Epithelial cell of esophagus (primary cell): ENCODE data around the gene RHEB.
"Not testable (repeated sequence)": the region's sequence is repeated elsewhere in the genome, so short reads cannot be mapped to it uniquely, and the experiment has no call there.

Source experiments
- DNase-seq: peaks from one replicate; pipeline ENCODE4 v3.0.0; 2010; ENCODE audit warnings: low read depth
- H3K4me3 ChIP-seq: 2 replicates; pipeline ENCODE4 v1.5.1; 2011; ENCODE audit warnings: mild to moderate bottlenecking, low read length, control low read depth
- CTCF ChIP-seq: IDR thresholded peaks from 2 replicates; pipeline ENCODE4 v1.5.1; 2011; ENCODE audit warnings: low read depth, mild to moderate bottlenecking, low read length, control low read depth, inconsistent platforms; ENCODE audit not compliant: insufficient read depth; ENCODE audit errors: missing control alignments

RHEB gene

GRCh38 chr7:151544183-151544582 lies 24.5 kb upstream of the RHEB start:
- no peak for TF ChIP-seq CTCF
- DNase-seq = no peak
- H3K4me3 ChIP-seq = no peak overlapping the region

GRCh38 chr7:151542606-151543130 lies 23.0 kb upstream of the RHEB start:
- no peak for DNase-seq
- H3K4me3 ChIP-seq = no peak overlapping the region
- TF ChIP-seq CTCF = no peak

DNA sequence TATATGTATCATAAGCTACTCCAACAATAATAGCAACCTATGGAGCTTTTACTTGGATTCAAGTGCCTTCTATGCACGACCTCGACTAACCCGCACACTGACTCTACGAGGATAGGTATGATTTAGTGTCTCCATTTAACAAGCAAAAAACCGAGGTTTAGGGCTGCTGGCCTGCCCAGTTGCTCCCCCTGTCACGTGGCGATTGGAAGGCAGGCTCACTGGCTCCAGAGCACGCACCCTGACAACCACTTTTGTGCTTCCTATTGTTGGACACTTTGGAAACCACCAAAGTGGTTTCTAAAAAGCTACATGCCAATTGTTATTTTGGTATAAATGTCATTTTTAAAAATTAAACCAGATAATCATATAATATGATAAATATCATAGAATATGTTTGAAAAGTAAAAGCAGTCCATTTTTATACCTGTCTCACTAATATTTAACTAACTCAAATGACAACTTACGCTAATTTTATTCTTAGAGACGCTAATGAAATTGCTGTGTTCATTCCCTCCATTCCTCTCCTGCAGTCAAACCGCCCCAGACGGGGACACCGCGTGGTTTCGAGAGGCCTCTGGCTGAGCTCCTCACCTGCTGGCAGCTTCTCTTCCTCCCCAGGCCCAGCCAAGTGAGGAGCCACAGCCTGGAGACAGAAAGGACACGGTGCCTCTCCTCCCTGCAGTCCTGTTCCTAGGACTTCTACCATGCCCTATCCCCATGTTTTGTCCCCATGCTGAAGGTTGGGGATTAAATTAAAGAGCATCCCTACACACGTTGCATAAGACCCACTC lies 22.2 kb upstream of the RHEB start:
- TF ChIP-seq CTCF = no peak
- DNase-seq = no peak
- no peak overlapping the region for H3K4me3 ChIP-seq

GRCh38 chr7:151540146-151540545 lies 20.5 kb upstream of the RHEB start:
- H3K4me3 ChIP-seq = no peak overlapping the region
- no peak for TF ChIP-seq CTCF
- peak; percentile 62 for DNase-seq

- H3K4me3 ChIP-seq = no peak overlapping the region
- TF ChIP-seq CTCF = no peak
- DNase-seq = no peak
Observed at GRCh38 chr7:151539088-151539671, 19.5 kb upstream of the RHEB start.

- no peak for DNase-seq
- TF ChIP-seq CTCF = no peak
- H3K4me3 ChIP-seq = no peak overlapping the region
Observed at GRCh38 chr7:151537818-151538561, 18.3 kb upstream of the RHEB start.

- H3K4me3 ChIP-seq = not testable (repeated sequence)
Observed at GRCh38 chr7:151536178-151536577, 16.5 kb upstream of the RHEB start.

More at GRCh38 chr7:151536178-151536577, 16.5 kb upstream of the RHEB start:
- DNase-seq = not testable (repeated sequence)
